Ascending aorta (tissue), 2 donors: ENCODE data around the gene EIF5B. TPM values are rescaled to one million over a fixed set of nuclear protein-coding genes. Genes with fewer than 3 reads are reported as not detected.
"Not testable (repeated sequence)": the region's sequence is repeated elsewhere in the genome, so short reads cannot be mapped to it uniquely, and the experiment has no call there.

Source experiments
- DNase-seq, 2 donors: peaks; one replicate each; pipeline ENCODE4 v3.0.0-alpha.2; 2019; ENCODE audit warnings: low spot score in 2 of 2
- H3K27ac ChIP-seq, 2 donors: fragments of 200-600 bp; sonication (generic); one replicate each; pipeline ENCODE4 v1.5.1; 2016 to 2017; ENCODE audit warnings: mild to moderate bottlenecking in 1 of 2
- H3K27me3 ChIP-seq: fragments of 200-600 bp; sonication (generic); one replicate; pipeline ENCODE4 v1.5.1; 2017
- H3K36me3 ChIP-seq, 2 donors: fragments of 200-600 bp; sonication (generic); one replicate each; pipeline ENCODE4 v1.5.1; 2016
- H3K4me1 ChIP-seq, 2 donors: fragments of 200-600 bp; sonication (generic); one replicate each; pipeline ENCODE4 v1.5.1; 2016 to 2017; ENCODE audit warnings: mild to moderate bottlenecking in 1 of 2
- H3K4me3 ChIP-seq, 2 donors: fragments of 200-600 bp; sonication (generic); one replicate each; pipeline ENCODE4 v1.5.1; 2016 to 2017; ENCODE audit warnings: mild to moderate bottlenecking in 1 of 2
- H3K9me3 ChIP-seq, 2 donors: fragments of 200-600 bp; sonication (generic); one replicate each; pipeline ENCODE4 v1.5.1; 2016
- CTCF ChIP-seq, 3 experiments: fragments of 200-600 bp in 2 of 3; fragments of 450-650 bp in 1 of 3; sonication (generic) in 2 of 3; IDR thresholded peaks; one replicate each; pipeline ENCODE4 v1.5.1; 2016 to 2019; ENCODE audit warnings: antibody characterized with exemption in 3 of 3, mild to moderate bottlenecking in 1 of 3, moderate library complexity in 1 of 3
- intact Hi-C: fragments of 100-400 bp; cut with DNase I; formaldehyde crosslinking; loops from one replicate; pipeline ENCODE4 v1.15.1; 2023
- total RNA-seq: library from RNA; depleted of rRNA; stranded (reverse); fragments of >200 nt; gene quantifications from one replicate; pipeline ENCODE4 v1.1.0, GENCODE V29; 2016

EIF5B gene
- total RNA-seq, 1 donor from 2014 or later = 38.2 TPM

- intact Hi-C loops = no loop called here
Measured at GRCh38 chr2:99356853-99357252, 19.7 kb downstream of the EIF5B start.

GRCh38 chr2:99365661-99366060 lies 28.5 kb downstream of the EIF5B start:
- Histone ChIP-seq H3K4me1 (no peaks in the 10 kb centered on the region), H3K9me3 (no peaks in the 10 kb centered on the region), H3K4me3 (no peak overlapping the region), H3K36me3 (peaks cover 45 to 96% of the 10 kb centered on the region in 2 donors), H3K27me3 (no peaks in the 10 kb centered on the region), H3K27ac (no peak overlapping the region)
- no peak for DNase-seq
- intact Hi-C loops = no loop called here
- TF ChIP-seq CTCF (IDR thresholded peaks at IDR 0.05) = no peak

More at GRCh38 chr2:99356853-99357252, 19.7 kb downstream of the EIF5B start:
- no peak for TF ChIP-seq CTCF (IDR thresholded peaks at IDR 0.05)
- H3K27ac ChIP-seq = no peak overlapping the region
- peaks cover 0 to 13% of the 10 kb centered on the region in 2 donors for H3K36me3 ChIP-seq
- DNase-seq = no peak
- H3K27me3 ChIP-seq = no peaks in the 10 kb centered on the region
- no peak overlapping the region for H3K4me3 ChIP-seq
- no peaks in the 10 kb centered on the region for H3K4me1 ChIP-seq
- no peaks in the 10 kb centered on the region for H3K9me3 ChIP-seq

DNA sequence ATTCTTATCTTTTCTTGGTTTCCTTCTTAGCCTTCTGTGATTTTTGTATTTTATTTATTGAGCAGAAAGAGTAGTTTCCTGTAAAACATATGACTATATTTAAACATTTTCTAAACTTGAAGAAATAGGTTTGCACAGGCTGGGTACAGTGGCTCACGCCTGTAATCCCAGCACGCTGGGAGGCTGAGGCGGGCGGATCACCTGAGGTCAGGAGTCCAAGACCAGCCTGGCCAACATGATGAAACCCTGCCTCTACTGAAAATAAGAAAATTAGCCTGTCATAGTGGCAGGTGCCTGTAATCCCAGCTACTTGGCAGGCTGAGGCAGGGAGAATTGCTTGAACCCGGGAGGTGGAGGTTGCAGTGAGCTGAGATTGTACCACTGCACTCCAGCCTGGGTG lies 31.7 kb downstream of the EIF5B start:
- H3K9me3 ChIP-seq = not testable (repeated sequence)

DNA sequence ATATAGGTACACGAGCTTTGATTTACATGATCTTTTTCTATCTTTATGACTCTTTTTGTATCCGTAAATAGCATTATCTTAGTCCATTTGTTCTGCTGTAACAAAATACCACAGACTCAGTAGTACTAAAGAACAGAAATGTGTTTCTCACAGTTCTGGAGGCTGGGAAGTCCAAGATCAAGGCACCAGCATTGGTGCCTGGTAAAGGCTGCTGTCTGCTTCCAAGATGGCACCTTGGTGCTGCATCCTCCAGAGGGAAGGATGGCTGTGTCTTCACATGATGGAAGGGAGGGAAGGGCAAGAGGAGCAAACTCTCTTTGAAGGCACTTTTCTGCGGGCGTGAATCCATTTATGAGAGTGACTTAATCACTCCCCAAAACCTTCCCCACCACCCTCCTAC lies 36.0 kb downstream of the EIF5B start:
- no peak overlapping the region for H3K4me3 ChIP-seq
- no peak for TF ChIP-seq CTCF (IDR thresholded peaks at IDR 0.05)
- no peaks in the 10 kb centered on the region for H3K4me1 ChIP-seq
- intact Hi-C loops = no loop called here
- H3K9me3 ChIP-seq = peaks cover 0 to 9% of the 10 kb centered on the region in 2 donors
- no peak overlapping the region for H3K27ac ChIP-seq
- no peaks in the 10 kb centered on the region for H3K27me3 ChIP-seq
- no peak for DNase-seq
- peaks cover 49 to 88% of the 10 kb centered on the region in 2 donors for H3K36me3 ChIP-seq

More for the DNA sequence above, 31.7 kb downstream of the EIF5B start:
- H3K4me3 ChIP-seq, DNase-seq, intact Hi-C loops, H3K27me3 ChIP-seq, H3K27ac ChIP-seq, H3K4me1 ChIP-seq: not testable (repeated sequence)
- peaks cover 51 to 98% of the 10 kb centered on the region in 2 donors for H3K36me3 ChIP-seq

DNA sequence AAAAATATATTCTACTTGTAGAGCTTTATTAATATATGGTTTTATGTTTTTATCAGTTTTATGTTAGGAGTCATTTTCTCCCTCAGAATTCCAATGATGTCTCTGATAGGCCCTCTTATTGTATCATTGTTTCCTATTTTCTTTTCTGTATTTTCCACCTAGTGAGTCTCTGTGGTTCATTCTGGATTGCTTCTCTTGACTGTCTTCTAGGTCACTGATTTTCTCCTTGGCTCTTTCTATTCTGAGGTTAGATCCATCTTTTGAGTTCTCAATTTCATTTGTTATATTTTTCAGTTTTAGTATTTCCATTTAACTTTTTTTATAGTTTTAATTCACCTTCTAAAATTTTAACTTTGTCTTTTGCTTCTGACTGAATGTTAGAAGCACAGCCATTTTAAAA lies 37.6 kb downstream of the EIF5B start:
- TF ChIP-seq CTCF (IDR thresholded peaks at IDR 0.05) = no peak
- Histone ChIP-seq H3K9me3 (peaks cover 0 to 9% of the 10 kb centered on the region in 2 donors), H3K27me3 (no peaks in the 10 kb centered on the region), H3K4me3 (no peak overlapping the region), H3K36me3 (peaks cover 41 to 85% of the 10 kb centered on the region in 2 donors), H3K27ac (no peak overlapping the region), H3K4me1 (no peaks in the 10 kb centered on the region)
- DNase-seq = no peak
- intact Hi-C loops = no loop called here

DNA sequence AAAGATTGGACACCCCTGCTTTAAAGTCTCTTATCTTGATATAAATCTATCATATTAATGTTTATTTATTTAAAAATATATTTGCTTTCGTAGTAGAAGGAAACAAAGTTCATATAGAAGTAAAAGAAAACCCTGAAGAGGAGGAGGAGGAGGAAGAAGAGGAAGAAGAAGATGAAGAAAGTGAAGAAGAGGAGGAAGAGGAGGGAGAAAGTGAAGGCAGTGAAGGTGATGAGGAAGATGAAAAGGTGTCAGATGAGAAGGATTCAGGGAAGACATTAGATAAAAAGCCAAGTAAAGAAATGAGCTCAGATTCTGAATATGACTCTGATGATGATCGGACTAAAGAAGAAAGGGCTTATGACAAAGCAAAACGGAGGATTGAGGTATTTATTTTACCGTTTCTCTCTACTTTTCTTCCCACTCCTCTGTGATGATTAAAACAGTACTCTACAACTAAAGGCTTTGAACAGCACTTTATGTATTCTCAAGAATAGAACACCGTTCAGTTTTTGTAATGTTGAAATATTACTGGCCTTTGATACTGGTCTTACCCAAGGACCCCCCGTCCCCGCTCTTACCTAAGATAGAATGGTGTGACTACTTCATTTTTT lies 39.2 kb downstream of the EIF5B start:
- intact Hi-C loops = no loop called here
- Histone ChIP-seq H3K27me3 (no peaks in the 10 kb centered on the region), H3K36me3 (peaks cover 44 to 82% of the 10 kb centered on the region in 2 donors), H3K4me3 (no peak overlapping the region), H3K27ac (no peak overlapping the region), H3K9me3 (peaks cover 0 to 9% of the 10 kb centered on the region in 2 donors), H3K4me1 (no peaks in the 10 kb centered on the region)
- TF ChIP-seq CTCF (IDR thresholded peaks at IDR 0.05) = no peak
- no peak for DNase-seq
